ENCODE results near the gene APLN. TPM values are rescaled to one million over a fixed set of nuclear protein-coding genes. Genes with fewer than 3 reads are reported as not detected.

APLN gene
- polyA plus RNA-seq, 1 donor (not counting 4 experiments of a cell fraction or from before 2014, with no cell fraction given), result 1.8 TPM

DNA sequence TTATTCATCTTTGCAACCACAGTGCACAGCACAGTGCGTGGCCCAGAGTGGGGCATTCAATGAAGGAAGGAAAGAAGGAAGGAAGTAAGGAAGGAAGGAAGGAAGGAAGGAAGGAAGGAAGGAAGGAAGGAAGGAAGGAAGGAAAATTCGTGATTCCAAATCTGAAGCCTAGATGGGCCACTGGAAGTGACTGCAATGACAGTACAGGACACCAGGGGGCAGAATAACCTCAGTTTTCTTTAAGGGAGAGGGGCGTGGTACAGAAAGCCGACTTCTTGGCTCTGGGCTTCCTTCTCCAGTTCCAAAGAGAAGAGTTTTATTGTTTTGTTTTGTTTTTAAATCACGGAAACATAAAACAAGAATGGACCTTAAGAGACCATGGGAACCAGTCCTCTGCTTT, 47.8 kb downstream of the APLN start:
- Histone ChIP-seq H3K4me3 (ENCODE audit: control insufficient read depth in 2 of 3, extremely low read depth in 1 of 3, insufficient read depth in 2 of 3, low read depth in 1 of 3, low read length in 3 of 3) (no peak overlapping the region), H3K27me3 (ENCODE audit: control insufficient read depth, extremely low read depth, insufficient read depth, low read length) (no peaks in the 10 kb centered on the region), H3K9ac (ENCODE audit: control insufficient read depth, extremely low read depth, insufficient read depth, low read length) (no peak overlapping the region), H3K9me1 (ENCODE audit: control insufficient read depth, extremely low read depth, insufficient read depth, low read length) (no peaks in the 10 kb centered on the region), H3K36me3 (ENCODE audit: control insufficient read depth in 2 of 2, extremely low read depth in 1 of 2, insufficient read depth in 2 of 2, low read length in 2 of 2) (no peaks in the 10 kb centered on the region), H4K20me1 (ENCODE audit: control insufficient read depth, extremely low read depth, insufficient read depth, low read length) (no peaks in the 10 kb centered on the region), H3K4me1 (ENCODE audit: control insufficient read depth, extremely low read depth, insufficient read depth, low read length) (peaks cover 6% of the 10 kb centered on the region), H3K79me2 (ENCODE audit: control insufficient read depth, insufficient read depth, low read length) (no peaks in the 10 kb centered on the region), H3K9me3 (ENCODE audit: control insufficient read depth, low read depth, low read length) (no peaks in the 10 kb centered on the region), H2AFZ (ENCODE audit: control insufficient read depth, low read length) (no peak overlapping the region), H3K27ac (ENCODE audit: control insufficient read depth, insufficient read depth, low read length) (no peak overlapping the region), H3K4me2 (ENCODE audit: control insufficient read depth, extremely low read depth, insufficient read depth, low read depth, low read length) (no peak overlapping the region)
- DNase-seq (ENCODE audit: low read depth, low spot score) (no peak), FAIRE-seq (peak; percentile 87)
- dilution Hi-C loops (cut with MboI; ENCODE audit: extremely low pct_ligation_motif_present, low sequenced_read_pairs), result no loop called here
- peak; percentile 71 to 87 (median 76) for TF ChIP-seq CTCF (optimal IDR thresholded peaks at IDR 0.05 in 1 of 3, IDR thresholded peaks at IDR 0.05 in 1 of 3, conservative IDR thresholded peaks at IDR 0.05 in 1 of 3; ENCODE audit: extremely low read depth in 1 of 3, insufficient read depth in 2 of 3, low read length in 3 of 3)
- TF ChIP-seq EZH2 (IDR thresholded peaks at IDR 0.05; ENCODE audit: low read length), result no peak

GRCh38 chrX:129600981-129601424, 53.8 kb downstream of the APLN start:
- Histone ChIP-seq H3K4me1 (ENCODE audit: control insufficient read depth, extremely low read depth, insufficient read depth, low read length) (peaks cover 17% of the 10 kb centered on the region), H3K4me3 (ENCODE audit: control insufficient read depth in 2 of 3, extremely low read depth in 1 of 3, insufficient read depth in 2 of 3, low read depth in 1 of 3, low read length in 3 of 3) (no peak overlapping the region), H3K36me3 (ENCODE audit: control insufficient read depth in 2 of 2, extremely low read depth in 1 of 2, insufficient read depth in 2 of 2, low read length in 2 of 2) (no peaks in the 10 kb centered on the region), H3K9me1 (ENCODE audit: control insufficient read depth, extremely low read depth, insufficient read depth, low read length) (no peaks in the 10 kb centered on the region), H3K27me3 (ENCODE audit: control insufficient read depth, extremely low read depth, insufficient read depth, low read length) (no peaks in the 10 kb centered on the region), H4K20me1 (ENCODE audit: control insufficient read depth, extremely low read depth, insufficient read depth, low read length) (no peaks in the 10 kb centered on the region), H3K27ac (ENCODE audit: control insufficient read depth, insufficient read depth, low read length) (no peak overlapping the region), H3K79me2 (ENCODE audit: control insufficient read depth, insufficient read depth, low read length) (no peaks in the 10 kb centered on the region), H3K9ac (ENCODE audit: control insufficient read depth, extremely low read depth, insufficient read depth, low read length) (no peak overlapping the region), H3K4me2 (ENCODE audit: control insufficient read depth, extremely low read depth, insufficient read depth, low read depth, low read length) (no peak overlapping the region), H3K9me3 (ENCODE audit: control insufficient read depth, low read depth, low read length) (no peaks in the 10 kb centered on the region), H2AFZ (ENCODE audit: control insufficient read depth, low read length) (no peak overlapping the region)
- DNase-seq (ENCODE audit: low read depth, low spot score) (no peak), FAIRE-seq (peak; percentile 5)
- no peak for TF ChIP-seq EZH2 (IDR thresholded peaks at IDR 0.05; ENCODE audit: low read length)
- peak; percentile 58 to 72 (median 65) for TF ChIP-seq CTCF (optimal IDR thresholded peaks at IDR 0.05 in 1 of 3, IDR thresholded peaks at IDR 0.05 in 1 of 3, conservative IDR thresholded peaks at IDR 0.05 in 1 of 3; ENCODE audit: extremely low read depth in 1 of 3, insufficient read depth in 2 of 3, low read length in 3 of 3)
- dilution Hi-C loops (cut with MboI; ENCODE audit: extremely low pct_ligation_motif_present, low sequenced_read_pairs), result no loop called here

Data from keratinocyte (primary cell).